Astrocyte (in vitro differentiated cells and primary cell): ENCODE results near the gene IFT20.

Experiments
- EZH2 ChIP-seq: IDR thresholded peaks from 2 replicates; pipeline ENCODE4 v1.6.1; 2012; ENCODE audit warnings: mild to moderate bottlenecking, low read length, inconsistent platforms; ENCODE audit not compliant: insufficient read depth
- TF ChIP-seq, protein P1 (sequence below): IDR thresholded peaks from 2 replicates; pipeline ENCODE4 v1.5.1; 2011; ENCODE audit warnings: low read depth, mild to moderate bottlenecking, inconsistent platforms, low read length, moderate library complexity; ENCODE audit not compliant: insufficient read depth

DNA sequence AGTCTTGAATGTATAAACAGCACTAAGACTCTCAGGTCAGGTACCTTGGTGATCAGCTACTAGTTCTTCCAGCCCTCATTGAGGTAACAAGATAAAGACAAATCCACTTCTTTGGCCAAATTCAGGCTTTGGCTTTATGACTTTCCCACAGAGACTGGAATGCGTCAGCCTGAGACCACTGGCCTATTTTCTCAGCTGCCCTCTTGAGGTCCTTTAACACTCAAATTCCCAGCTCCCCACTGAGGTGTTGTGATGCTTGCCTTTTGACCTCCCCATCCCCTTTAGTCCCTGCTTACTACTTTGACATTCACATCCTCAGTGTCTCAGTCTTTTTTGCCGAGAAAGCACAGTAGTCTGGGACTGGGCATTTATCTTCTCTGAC is 10.9 kb upstream of the IFT20 start:
- TF ChIP-seq, protein P1, sequence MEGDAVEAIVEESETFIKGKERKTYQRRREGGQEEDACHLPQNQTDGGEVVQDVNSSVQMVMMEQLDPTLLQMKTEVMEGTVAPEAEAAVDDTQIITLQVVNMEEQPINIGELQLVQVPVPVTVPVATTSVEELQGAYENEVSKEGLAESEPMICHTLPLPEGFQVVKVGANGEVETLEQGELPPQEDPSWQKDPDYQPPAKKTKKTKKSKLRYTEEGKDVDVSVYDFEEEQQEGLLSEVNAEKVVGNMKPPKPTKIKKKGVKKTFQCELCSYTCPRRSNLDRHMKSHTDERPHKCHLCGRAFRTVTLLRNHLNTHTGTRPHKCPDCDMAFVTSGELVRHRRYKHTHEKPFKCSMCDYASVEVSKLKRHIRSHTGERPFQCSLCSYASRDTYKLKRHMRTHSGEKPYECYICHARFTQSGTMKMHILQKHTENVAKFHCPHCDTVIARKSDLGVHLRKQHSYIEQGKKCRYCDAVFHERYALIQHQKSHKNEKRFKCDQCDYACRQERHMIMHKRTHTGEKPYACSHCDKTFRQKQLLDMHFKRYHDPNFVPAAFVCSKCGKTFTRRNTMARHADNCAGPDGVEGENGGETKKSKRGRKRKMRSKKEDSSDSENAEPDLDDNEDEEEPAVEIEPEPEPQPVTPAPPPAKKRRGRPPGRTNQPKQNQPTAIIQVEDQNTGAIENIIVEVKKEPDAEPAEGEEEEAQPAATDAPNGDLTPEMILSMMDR = no peak
- no peak for TF ChIP-seq EZH2
